A673 (cell line): ENCODE data around the gene PRIMPOL. TPM values are rescaled to one million over a fixed set of nuclear protein-coding genes. Genes with fewer than 3 reads are reported as not detected.

Experiments
- BruUV-seq: library from RNA; stranded (reverse); fragments of 400-500 nt; replicated peaks from 2 replicates; lab custom pipeline; 2021; lab: Mats Ljungman, UMichigan
- CTCF ChIA-PET: fragments of 300-600 bp; sonication (Branson Sonifier 250); formaldehyde crosslinking; loops from one replicate; lab custom pipeline; 2022; ENCODE audit warnings: antibody characterized with exemption; lab: Charles Lee
- POLR2A ChIA-PET: fragments of 300-600 bp; sonication (Branson Sonifier 250); formaldehyde crosslinking; loops from one replicate; lab custom pipeline; 2022; ENCODE audit warnings: antibody characterized with exemption; ENCODE audit not compliant: low non-redundant PET; lab: Charles Lee
- DNase-seq: peaks from one replicate; pipeline ENCODE4 v3.0.0-alpha.2; 2015; ENCODE audit warnings: low spot score
- H3K27ac ChIP-seq: fragments of 200-600 bp; sonication (generic); 2 replicates; pipeline ENCODE4 v1.5.1; 2016; ENCODE audit warnings: mixed run types, low read depth, mild to moderate bottlenecking, mixed read lengths, antibody characterized with exemption, low read length; ENCODE audit not compliant: poor library complexity, severe bottlenecking
- H3K27me3 ChIP-seq: fragments of 200-600 bp; sonication (generic); replicated peaks from 2 replicates; pipeline ENCODE4 v1.6.1; 2017; ENCODE audit warnings: mixed run types, low read depth, mild to moderate bottlenecking, mixed read lengths, antibody characterized with exemption, low read length; ENCODE audit not compliant: insufficient read depth, poor library complexity
- H3K36me3 ChIP-seq: fragments of 200-600 bp; sonication (generic); 2 replicates; pipeline ENCODE4 v1.6.1; 2016; ENCODE audit warnings: mixed run types, mild to moderate bottlenecking, mixed read lengths, antibody characterized with exemption, low read length; ENCODE audit not compliant: insufficient read depth, poor library complexity, severe bottlenecking
- H3K4me1 ChIP-seq: fragments of 200-600 bp; sonication (generic); 2 replicates; pipeline ENCODE4 v1.6.1; 2017; ENCODE audit warnings: mixed run types, mild to moderate bottlenecking, mixed read lengths, antibody characterized with exemption, low read length; ENCODE audit not compliant: insufficient read depth, poor library complexity, severe bottlenecking
- H3K4me3 ChIP-seq: fragments of 200-600 bp; sonication (generic); 2 replicates; pipeline ENCODE4 v1.5.1; 2016; ENCODE audit warnings: low read depth, mixed run types, mild to moderate bottlenecking, mixed read lengths, low read length; ENCODE audit not compliant: poor library complexity, severe bottlenecking
- H3K9me3 ChIP-seq: fragments of 200-600 bp; sonication (generic); 2 replicates; pipeline ENCODE4 v1.6.1; 2016; ENCODE audit warnings: mixed run types, low read depth, mild to moderate bottlenecking, mixed read lengths, antibody characterized with exemption, low read length; ENCODE audit not compliant: poor library complexity, severe bottlenecking
- EZH2 ChIP-seq: fragments of 200-600 bp; sonication (generic); IDR thresholded peaks from 2 replicates; pipeline ENCODE4 v1.6.1; 2017; ENCODE audit warnings: borderline replicate concordance, low read depth, mild to moderate bottlenecking, mixed read lengths, antibody characterized with exemption, low read length; ENCODE audit not compliant: poor library complexity, severe bottlenecking
- intact Hi-C: fragments of 100-400 bp; cut with micrococcal nuclease; formaldehyde crosslinking; loops from one replicate; pipeline ENCODE4 v1.10.0; 2022; ENCODE audit not compliant: unreplicated experiment
- total RNA-seq: library from RNA; stranded (reverse); gene quantifications from 2 replicates; pipeline ENCODE4 v1.2.3, GENCODE V29; 2021
- TF ChIP-seq, protein P1 (sequence below): fragments of 300-800, 200-600 bp; sonication (generic); conservative IDR thresholded peaks from 2 replicates; pipeline ENCODE4 v1.5.1; 2017; ENCODE audit warnings: low read depth, mild to moderate bottlenecking, antibody characterized with exemption, low read length, moderate library complexity, mixed read lengths

Gene PRIMPOL
- total RNA-seq, 1 experiment from 2014 or later: 25.7 TPM

DNA sequence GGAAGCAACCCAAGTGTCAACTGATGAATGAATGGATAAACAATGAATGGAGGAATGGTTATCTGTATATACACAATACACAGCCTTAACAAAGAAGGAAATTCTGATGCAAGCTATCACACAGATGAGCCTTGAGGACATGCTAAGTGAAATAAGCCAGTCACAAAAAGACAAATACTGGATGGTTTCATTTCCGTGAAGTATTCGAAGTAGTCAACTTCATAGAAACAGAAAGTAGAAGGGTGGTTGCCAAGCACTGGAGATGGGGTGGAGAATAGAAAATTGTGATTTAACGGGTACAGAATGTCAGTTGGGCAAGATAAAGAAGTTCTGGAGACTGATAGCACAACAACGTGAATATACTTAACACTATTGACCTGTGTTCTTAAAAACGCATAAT is 56.2 kb downstream of the PRIMPOL start:
- BruUV-seq: no TSS peak
- peaks cover 81% of the 10 kb centered on the region for H3K36me3 ChIP-seq
- intact Hi-C loops: no loop called here
- ChIA-PET POLR2A (no interaction called here), CTCF (no interaction called here)
- TF ChIP-seq, protein P1, sequence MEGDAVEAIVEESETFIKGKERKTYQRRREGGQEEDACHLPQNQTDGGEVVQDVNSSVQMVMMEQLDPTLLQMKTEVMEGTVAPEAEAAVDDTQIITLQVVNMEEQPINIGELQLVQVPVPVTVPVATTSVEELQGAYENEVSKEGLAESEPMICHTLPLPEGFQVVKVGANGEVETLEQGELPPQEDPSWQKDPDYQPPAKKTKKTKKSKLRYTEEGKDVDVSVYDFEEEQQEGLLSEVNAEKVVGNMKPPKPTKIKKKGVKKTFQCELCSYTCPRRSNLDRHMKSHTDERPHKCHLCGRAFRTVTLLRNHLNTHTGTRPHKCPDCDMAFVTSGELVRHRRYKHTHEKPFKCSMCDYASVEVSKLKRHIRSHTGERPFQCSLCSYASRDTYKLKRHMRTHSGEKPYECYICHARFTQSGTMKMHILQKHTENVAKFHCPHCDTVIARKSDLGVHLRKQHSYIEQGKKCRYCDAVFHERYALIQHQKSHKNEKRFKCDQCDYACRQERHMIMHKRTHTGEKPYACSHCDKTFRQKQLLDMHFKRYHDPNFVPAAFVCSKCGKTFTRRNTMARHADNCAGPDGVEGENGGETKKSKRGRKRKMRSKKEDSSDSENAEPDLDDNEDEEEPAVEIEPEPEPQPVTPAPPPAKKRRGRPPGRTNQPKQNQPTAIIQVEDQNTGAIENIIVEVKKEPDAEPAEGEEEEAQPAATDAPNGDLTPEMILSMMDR: no peak
- no peak for TF ChIP-seq EZH2
- DNase-seq: no peak
- no peak overlapping the region for H3K4me3 ChIP-seq
- H3K27ac ChIP-seq: no peak overlapping the region
- no peaks in the 10 kb centered on the region for H3K9me3 ChIP-seq
- H3K4me1 ChIP-seq: no peaks in the 10 kb centered on the region
- H3K27me3 ChIP-seq: no peaks in the 10 kb centered on the region

DNA sequence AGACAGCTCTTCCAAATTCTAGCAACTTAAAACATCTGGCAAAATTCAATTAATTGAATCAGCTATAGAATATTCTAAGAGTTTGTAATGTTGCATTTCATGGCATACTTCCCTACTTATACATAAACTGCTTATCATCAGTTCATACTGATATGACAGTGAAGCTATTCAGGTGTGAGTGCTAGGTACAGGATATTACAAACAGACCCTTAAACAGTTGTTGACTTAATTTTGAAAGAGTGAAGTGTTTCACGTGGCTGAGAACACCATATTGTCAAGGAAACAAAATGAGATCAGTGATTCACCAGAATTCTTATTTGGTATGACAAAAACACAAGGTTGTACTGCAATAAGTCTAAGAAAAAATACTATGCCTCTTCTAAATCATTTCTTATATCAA is 56.9 kb downstream of the PRIMPOL start:
- Histone ChIP-seq H3K9me3 (no peaks in the 10 kb centered on the region), H3K27me3 (no peaks in the 10 kb centered on the region), H3K36me3 (peaks cover 81% of the 10 kb centered on the region), H3K27ac (no peak overlapping the region), H3K4me3 (no peak overlapping the region), H3K4me1 (no peaks in the 10 kb centered on the region)
- no peak for TF ChIP-seq EZH2
- TF ChIP-seq, protein P1: no peak
- DNase-seq: no peak
- ChIA-PET POLR2A (interaction anchor here (0.6 kb wide), 1 partner anchor 22 kb away, joined by 3 read pairs; no protein-coding TSS in a partner anchor), CTCF (no interaction called here)
- intact Hi-C loops: no loop called here
- no TSS peak for BruUV-seq

DNA sequence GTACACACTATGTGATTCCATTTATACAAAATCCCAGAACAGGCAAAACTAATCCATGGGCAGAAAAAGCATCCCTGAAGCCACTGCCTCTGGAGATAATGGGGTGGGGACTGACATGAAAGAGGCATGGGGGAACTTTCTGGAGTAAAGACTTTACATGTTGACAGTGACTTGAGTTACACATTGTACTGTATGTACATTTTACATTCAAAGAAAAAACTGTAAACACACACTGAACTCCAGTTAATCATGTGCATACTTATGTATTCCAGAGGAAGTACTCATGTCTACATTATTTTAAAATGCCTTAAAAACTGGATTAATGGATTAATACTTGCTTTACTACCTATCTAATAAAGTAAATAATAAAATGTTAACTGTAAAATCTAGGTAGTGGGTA is 62.8 kb downstream of the PRIMPOL start:
- ChIA-PET CTCF (no interaction called here), POLR2A (no interaction called here)
- H3K27me3 ChIP-seq: no peaks in the 10 kb centered on the region
- H3K27ac ChIP-seq: no peak overlapping the region
- H3K36me3 ChIP-seq: peaks cover 96% of the 10 kb centered on the region
- no peaks in the 10 kb centered on the region for H3K9me3 ChIP-seq
- DNase-seq: no peak
- H3K4me1 ChIP-seq: no peaks in the 10 kb centered on the region
- no peak for TF ChIP-seq EZH2
- TF ChIP-seq, protein P1: no peak
- H3K4me3 ChIP-seq: no peak overlapping the region
- BruUV-seq: no TSS peak
- intact Hi-C loops: no loop called here
